Endothelial cell of umbilical vein (primary cell): Measurements from ENCODE around the gene SPHK2. TPM values are rescaled to one million over a fixed set of nuclear protein-coding genes. Genes with fewer than 3 reads are reported as not detected.

ENCODE experiments used
- BruUV-seq: library from RNA; stranded (reverse); fragments of 400-500 nt; replicated peaks from 2 replicates; lab custom pipeline; 2021; lab: Mats Ljungman, UMichigan
- CTCF ChIA-PET: fragments of 300-600, 350-600 bp; sonication (Branson Sonifier 250); formaldehyde crosslinking; loops from one replicate; lab custom pipeline; 2021; ENCODE audit warnings: antibody characterized with exemption, inconsistent platforms; lab: Charles Lee
- POLR2A ChIA-PET: fragments of 300-600, 350-600 bp; sonication (Branson Sonifier 250); formaldehyde crosslinking; loops from one replicate; lab custom pipeline; 2021; ENCODE audit warnings: antibody characterized with exemption, inconsistent platforms; lab: Charles Lee
- DNase-seq: peaks from one replicate; pipeline ENCODE4 v3.0.0-alpha.2; 2011; ENCODE audit warnings: low read depth, low spot score
- FAIRE-seq: peaks from 2 replicates; lab custom pipeline; 2011; peaks lifted over from hg19 to GRCh38; lab: Jason Lieb, UNC
- H2AFZ ChIP-seq: 2 replicates; pipeline ENCODE4 v1.6.0; 2012; ENCODE audit warnings: low read depth, low read length, control low read depth, inconsistent platforms
- H3K27ac ChIP-seq: 2 replicates; pipeline ENCODE4 v1.5.1; 2011; ENCODE audit warnings: low read depth, mild to moderate bottlenecking, control low read depth, low read length, moderate library complexity; ENCODE audit not compliant: insufficient read depth
- H3K27me3 ChIP-seq, 2 experiments: 2 replicates each; pipeline versions ENCODE4 v1.6.0 to v1.6.1; 2011; ENCODE audit warnings: low read length in 2 of 2, mixed read lengths in 1 of 2; ENCODE audit not compliant: control insufficient read depth in 2 of 2, insufficient read depth in 2 of 2
- H3K36me3 ChIP-seq, 2 experiments: 2 replicates in 1 of 2; 3 replicates in 1 of 2; pipeline ENCODE4 v1.5.1; 2011; ENCODE audit warnings: low read length in 2 of 2, mild to moderate bottlenecking in 1 of 2, moderate library complexity in 1 of 2; ENCODE audit not compliant: control insufficient read depth in 2 of 2, insufficient read depth in 2 of 2; ENCODE audit errors: extremely low read depth in 1 of 2
- H3K4me1 ChIP-seq: 3 replicates; pipeline ENCODE4 v1.5.1; 2011; ENCODE audit warnings: mild to moderate bottlenecking, low read length; ENCODE audit not compliant: control insufficient read depth, insufficient read depth; ENCODE audit errors: extremely low read depth
- H3K4me2 ChIP-seq: 2 replicates; pipeline ENCODE4 v1.6.1; 2011; ENCODE audit warnings: low read length, control low read depth, mixed read lengths; ENCODE audit not compliant: insufficient read depth
- H3K4me3 ChIP-seq, 3 experiments: fragments of 200-600 bp in 1 of 3; sonication (generic), shearing (Covaris generic) in 1 of 3; replicated peaks in 1 of 3; 2 replicates each; pipeline ENCODE4 v1.5.1; 2011 to 2016; ENCODE audit warnings: control low read depth in 3 of 3, low read length in 3 of 3, mild to moderate bottlenecking in 2 of 3, inconsistent platforms in 1 of 3, low read depth in 1 of 3, moderate library complexity in 1 of 3; ENCODE audit not compliant: insufficient read depth in 1 of 3
- H3K79me2 ChIP-seq: 2 replicates; pipeline ENCODE4 v1.6.0; 2012; ENCODE audit warnings: low read length, inconsistent platforms; ENCODE audit not compliant: control insufficient read depth, insufficient read depth
- H3K9ac ChIP-seq: replicated peaks from 2 replicates; pipeline ENCODE3; 2011; ENCODE audit warnings: low read length, control low read depth; ENCODE audit not compliant: insufficient read depth; ENCODE audit errors: extremely low read depth
- H3K9me1 ChIP-seq: replicated peaks from 3 replicates; pipeline ENCODE4 v1.6.0; 2011; ENCODE audit warnings: mild to moderate bottlenecking, low read length; ENCODE audit not compliant: control insufficient read depth, insufficient read depth; ENCODE audit errors: extremely low read depth
- H3K9me3 ChIP-seq: replicated peaks from 2 replicates; pipeline ENCODE4 v1.5.1; 2012; ENCODE audit warnings: low read length, inconsistent platforms; ENCODE audit not compliant: control insufficient read depth, insufficient read depth
- H4K20me1 ChIP-seq: replicated peaks from 2 replicates; pipeline ENCODE3; 2011; ENCODE audit warnings: mild to moderate bottlenecking, low read length; ENCODE audit not compliant: control insufficient read depth, insufficient read depth; ENCODE audit errors: extremely low read depth
- CTCF ChIP-seq, 2 donors: IDR thresholded peaks; 1 replicate in 1 of 2; 2 replicates in 1 of 2; pipeline ENCODE4 v1.5.1; 2011; ENCODE audit warnings: low read length in 2 of 2, mild to moderate bottlenecking in 2 of 2, moderate library complexity in 2 of 2, control low read depth in 1 of 2, inconsistent platforms in 1 of 2, low read depth in 1 of 2; ENCODE audit not compliant: insufficient read depth in 1 of 2; ENCODE audit errors: extremely low read depth in 1 of 2
- EZH2 ChIP-seq: IDR thresholded peaks from 2 replicates; pipeline ENCODE4 v1.6.1; 2012; ENCODE audit warnings: borderline replicate concordance, low read depth, mild to moderate bottlenecking, moderate library complexity, low read length, inconsistent platforms; ENCODE audit not compliant: severe bottlenecking
- FOS ChIP-seq: IDR thresholded peaks from 2 replicates; pipeline ENCODE4 v1.6.1; 2011; ENCODE audit warnings: mild to moderate bottlenecking, low read length, moderate library complexity, borderline replicate concordance; ENCODE audit not compliant: insufficient read depth
- GATA2 ChIP-seq: IDR thresholded peaks from 2 replicates; pipeline ENCODE4 v1.7.0; 2011; ENCODE audit warnings: low read depth, mild to moderate bottlenecking, moderate library complexity, mixed read lengths, low read length; ENCODE audit not compliant: insufficient read length, insufficient read depth
- JUN ChIP-seq: IDR thresholded peaks from 2 replicates; pipeline ENCODE4 v1.6.1; 2011; ENCODE audit warnings: borderline replicate concordance, low read depth; ENCODE audit not compliant: insufficient read length, insufficient read depth
- MYC ChIP-seq: IDR thresholded peaks from one replicate; pipeline ENCODE4 v1.6.1; 2011; ENCODE audit warnings: mild to moderate bottlenecking, low read depth, low read length
- POLR2A ChIP-seq: IDR thresholded peaks from 2 replicates; pipeline ENCODE4 v1.6.1; 2012; ENCODE audit warnings: low read depth, mild to moderate bottlenecking, control low read depth, low read length
- POLR2AphosphoS5 ChIP-seq: IDR thresholded peaks from 2 replicates; pipeline ENCODE4 v1.6.1; 2012; ENCODE audit warnings: low read depth, mild to moderate bottlenecking, control low read depth, low read length, moderate library complexity; ENCODE audit not compliant: insufficient read depth
- dilution Hi-C: fragments of 300-500 bp; cut with MboI; formaldehyde crosslinking; loops from one replicate; pipeline ENCODE4 v1.15.0; 2019; ENCODE audit warnings: low sequenced_read_pairs; ENCODE audit not compliant: extremely low pct_ligation_motif_present
- intact Hi-C: fragments of 100-400 bp; cut with micrococcal nuclease; formaldehyde crosslinking; loops from one replicate; pipeline ENCODE4 v1.10.0; 2022
- polyA plus RNA-seq, 4 experiments: library from polyadenylated mRNA; depleted of rRNA in 3 of 4; stranded (reverse) in 3 of 4; unstranded in 1 of 4; fragments of >200 nt; gene quantifications; 2 replicates each; pipeline versions ENCODE4 v1.2.1 to v1.2.3, GENCODE V29; 2011 to 2012; ENCODE audit warnings: missing spikeins in 1 of 4
- total RNA-seq: library from RNA; stranded (reverse); gene quantifications from 2 replicates; pipeline ENCODE4 v1.2.3, GENCODE V29; 2021

SPHK2 gene
- total and polyA plus RNA-seq, 2 donors (not counting 3 experiments of a cell fraction or from before 2014, with no cell fraction given), result 20.2 to 31.1 TPM

GRCh38 chr19:48609571-48610108 is 9.7 kb upstream of the SPHK2 start:
- Histone ChIP-seq H3K27ac (no peak overlapping the region), H3K9me1 (no peaks in the 10 kb centered on the region), H3K4me2 (no peak overlapping the region), H3K9ac (no peak overlapping the region), H4K20me1 (no peaks in the 10 kb centered on the region), H3K36me3 (no peaks in the 10 kb centered on the region), H3K27me3 (no peaks in the 10 kb centered on the region), H3K9me3 (no peaks in the 10 kb centered on the region), H3K4me1 (no peaks in the 10 kb centered on the region), H2AFZ (no peak overlapping the region), H3K4me3 (no peak overlapping the region), H3K79me2 (no peaks in the 10 kb centered on the region)
- dilution Hi-C loops (no loop called here), intact Hi-C loops (no loop called here)
- ChIA-PET POLR2A (interaction anchor here (1.3 kb wide), 1 partner anchor 9 kb away, joined by 15 read pairs; the partner anchor contains the start of genes RPL18 and SPHK2), CTCF (interaction anchor here (0.8 to 2.4 kb wide), 9 partner anchors 12 to 259 kb away, joined by 3 to 16 read pairs (median 5); no protein-coding TSS in a partner anchor)
- FAIRE-seq (no peak), DNase-seq (no peak)
- TF ChIP-seq POLR2AphosphoS5, result no peak
- no TSS peak for BruUV-seq

- Histone ChIP-seq H3K4me2 (no peak overlapping the region), H3K27ac (no peak overlapping the region), H3K9ac (no peak overlapping the region), H3K9me1 (no peaks in the 10 kb centered on the region), H3K27me3 (no peaks in the 10 kb centered on the region), H3K4me1 (peaks cover 5% of the 10 kb centered on the region), H3K9me3 (no peaks in the 10 kb centered on the region), H3K36me3 (peaks cover 16 to 19% of the 10 kb centered on the region in 2 experiments), H3K79me2 (peaks cover 13% of the 10 kb centered on the region), H4K20me1 (no peaks in the 10 kb centered on the region), H3K4me3 (no peak overlapping the region), H2AFZ (no peak overlapping the region)
- intact Hi-C loops, result no loop called here
- CTCF ChIA-PET, result interaction anchor here (1.1 kb wide), 1 partner anchor 27 kb away, joined by 4 read pairs; no protein-coding TSS in a partner anchor
- TF ChIP-seq JUN (no peak), POLR2A (no peak), FOS (no peak), EZH2 (no peak), POLR2AphosphoS5 (no peak), MYC (no peak), GATA2 (no peak), CTCF (IDR thresholded peaks at IDR 0.05; ENCODE audit: extremely low read depth in 1 of 2, insufficient read depth in 1 of 2, low read depth in 1 of 2, low read length in 2 of 2) (no peak)
- POLR2A ChIA-PET, result no interaction called here
- DNase-seq, result no peak
- dilution Hi-C loops, result no loop called here
- no TSS peak for BruUV-seq
- no peak for FAIRE-seq
Measured at GRCh38 chr19:48611872-48612271, 7.4 kb upstream of the SPHK2 start.
